Renal cortical epithelial cell (primary cell): ENCODE results near the gene TPK1. TPM values are rescaled to one million over a fixed set of nuclear protein-coding genes. Genes with fewer than 3 reads are reported as not detected.

Source experiments
- DNase-seq: peaks from one replicate; pipeline ENCODE4 v3.0.0-alpha.2; 2011; ENCODE audit warnings: low read depth
- total RNA-seq: library from RNA; depleted of rRNA; stranded (reverse); fragments of >200 nt; gene quantifications from 2 replicates; pipeline ENCODE4 v1.2.3, GENCODE V29; 2014

TPK1 gene
- total RNA-seq, 1 donor from 2014 or later: 11.0 TPM

DNA sequence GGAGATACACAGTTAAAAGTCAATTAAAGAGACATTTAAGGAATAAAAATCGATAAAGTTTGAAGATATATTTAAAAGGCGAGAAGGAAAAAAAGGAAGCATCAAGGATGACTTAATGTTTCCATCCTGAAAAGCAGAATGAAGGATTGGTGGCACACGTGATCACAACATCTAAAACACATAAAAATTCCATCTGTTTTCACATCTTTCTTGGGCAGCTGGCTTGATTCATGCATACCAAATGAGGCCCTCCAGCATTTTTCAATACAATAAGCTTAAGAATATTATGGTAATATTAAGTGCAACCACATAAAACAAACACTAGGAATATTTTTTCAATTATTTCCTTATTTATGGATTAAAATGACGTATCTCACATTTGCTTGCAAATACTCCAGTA is 112.6 kb downstream of the TPK1 start:
- no peak for DNase-seq

DNA sequence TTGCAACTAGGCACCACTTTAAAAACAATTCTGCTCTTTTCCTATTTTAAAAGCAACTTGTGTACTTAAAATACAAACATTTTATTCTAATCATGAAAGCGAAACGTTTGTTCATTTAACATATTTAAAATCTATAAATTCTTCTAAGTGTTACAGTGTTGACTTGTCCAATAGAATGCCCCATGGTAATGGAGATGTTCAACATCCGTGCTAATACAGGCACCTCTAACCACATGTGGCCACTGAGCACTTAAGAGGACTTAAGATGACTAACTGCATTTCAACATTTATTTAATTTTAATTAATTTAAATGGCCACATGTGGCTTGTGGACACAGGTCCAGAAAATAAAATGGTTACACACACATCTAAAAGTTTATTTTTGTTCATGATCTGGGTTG is 115.1 kb downstream of the TPK1 start:
- no peak for DNase-seq

DNA sequence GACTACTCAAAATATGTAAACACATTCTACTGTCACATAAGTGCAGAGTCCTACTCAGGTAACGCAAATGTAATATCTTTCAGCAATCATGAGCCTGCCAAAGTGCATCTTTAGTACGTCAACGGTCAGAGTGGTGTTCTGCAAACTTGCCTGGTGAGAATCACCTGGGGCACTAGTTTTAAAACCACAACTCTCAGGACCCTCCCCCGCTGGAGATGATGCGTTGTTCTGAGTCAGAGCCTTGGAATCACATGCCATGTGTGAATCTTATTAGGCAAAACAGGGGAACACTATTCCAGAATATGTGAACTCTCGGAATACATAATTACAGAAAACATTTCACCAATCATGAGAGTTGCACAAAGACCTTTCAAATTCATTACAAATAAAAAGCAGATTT is 115.7 kb downstream of the TPK1 start:
- DNase-seq: peak; percentile 76

DNA sequence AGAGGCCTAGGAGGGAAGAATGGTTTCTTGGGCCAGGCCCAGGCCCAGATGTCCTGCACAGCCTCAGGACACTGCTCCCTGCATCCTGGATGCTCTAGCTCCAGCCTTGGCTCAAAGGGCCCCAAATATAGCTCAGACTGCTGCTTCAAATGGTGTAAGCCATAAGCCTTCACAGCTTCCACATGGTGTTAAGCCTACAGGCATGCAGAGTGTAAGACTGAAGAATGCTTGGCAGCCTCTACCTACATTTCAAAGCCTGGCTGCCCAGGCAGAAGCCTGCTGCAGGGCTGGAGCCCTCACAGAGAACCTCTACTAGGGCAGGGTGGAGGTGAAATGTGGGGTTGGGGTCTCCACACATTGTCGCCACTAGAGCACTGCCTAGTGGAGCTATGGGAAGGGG is 118.1 kb downstream of the TPK1 start:
- no peak for DNase-seq

GRCh38 chr7:144713850-144714249 is 122.0 kb downstream of the TPK1 start:
- no peak for DNase-seq

GRCh38 chr7:144710791-144711190 is 125.1 kb downstream of the TPK1 start:
- DNase-seq: no peak

GRCh38 chr7:144709066-144709465 is 126.8 kb downstream of the TPK1 start:
- no peak for DNase-seq

- DNase-seq: no peak
These were observed 144.6 kb downstream of the TPK1 start for GRCh38 chr7:144691240-144691639.

- DNase-seq: no peak
These were observed 153.1 kb downstream of the TPK1 start for GRCh38 chr7:144682581-144683280.

GRCh38 chr7:144676492-144676891 is 159.4 kb downstream of the TPK1 start:
- no peak for DNase-seq

- no peak for DNase-seq
These were observed 161.3 kb downstream of the TPK1 start for GRCh38 chr7:144674550-144674949.

GRCh38 chr7:144672869-144673268 is 163.0 kb downstream of the TPK1 start:
- DNase-seq: no peak

- no peak for DNase-seq
These were observed 164.4 kb downstream of the TPK1 start for GRCh38 chr7:144671429-144671828.

DNA sequence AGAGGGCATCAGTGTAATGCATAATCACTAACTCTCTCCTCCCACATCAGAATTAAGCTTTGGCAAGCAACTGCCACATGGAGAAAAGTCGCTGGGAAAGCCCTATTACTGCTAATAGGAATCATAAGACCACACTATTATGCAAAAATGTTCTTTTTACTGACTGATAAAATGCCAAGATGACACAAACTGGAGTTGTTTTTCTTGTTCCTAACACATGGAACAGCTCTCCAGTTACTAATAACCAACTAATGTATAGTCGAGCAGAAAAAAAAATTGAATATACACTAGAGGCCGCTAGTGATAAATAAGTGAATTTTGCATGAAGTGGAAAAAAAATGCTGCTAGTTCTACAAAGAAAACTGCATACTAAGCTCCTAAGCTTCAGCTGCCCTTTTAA is 165.6 kb downstream of the TPK1 start:
- DNase-seq: peak; percentile 40

- DNase-seq: no peak
These were observed 167.3 kb downstream of the TPK1 start for GRCh38 chr7:144668503-144668902.

DNA sequence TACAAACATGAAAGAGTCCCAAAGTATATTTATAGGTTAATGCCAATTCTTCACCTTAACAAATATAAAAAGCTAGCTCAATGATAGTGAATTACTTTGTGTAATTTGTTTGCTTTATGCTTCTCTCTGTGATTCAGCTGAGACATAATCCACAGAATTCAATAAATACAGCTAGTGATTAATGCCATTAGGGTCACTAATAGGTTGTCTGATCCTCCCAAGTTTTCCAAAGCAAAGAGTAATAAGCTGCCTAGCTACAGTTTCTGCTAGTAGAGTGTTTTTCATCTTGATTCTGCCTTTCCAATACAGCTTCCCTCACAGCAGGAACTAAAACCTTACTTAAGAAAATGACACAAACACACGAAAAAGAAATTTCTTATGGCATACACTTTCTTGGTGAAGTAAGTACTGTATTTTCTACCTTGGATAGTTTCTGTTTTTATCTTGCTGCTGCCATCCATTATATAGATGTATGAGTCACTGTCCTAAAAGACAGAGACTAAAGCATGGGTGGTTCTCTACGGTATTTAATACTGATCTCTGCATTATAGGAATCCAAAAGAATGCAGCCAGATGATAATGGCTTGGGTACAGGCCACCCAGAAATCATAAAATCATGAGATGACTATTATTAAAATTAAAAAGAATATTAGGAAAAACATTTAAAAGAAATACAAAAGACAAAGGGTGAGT is 170.0 kb downstream of the TPK1 start:
- no peak for DNase-seq

- no peak for DNase-seq
These were observed 176.6 kb downstream of the TPK1 start for GRCh38 chr7:144659211-144659610.

- no peak for DNase-seq
These were observed 178.8 kb downstream of the TPK1 start for GRCh38 chr7:144656965-144657517.

GRCh38 chr7:144653449-144653848 is 182.4 kb downstream of the TPK1 start:
- no peak for DNase-seq

GRCh38 chr7:144650439-144650838 is 185.4 kb downstream of the TPK1 start:
- no peak for DNase-seq

- DNase-seq: no peak
These were observed 186.7 kb downstream of the TPK1 start for GRCh38 chr7:144649120-144649519.

DNA sequence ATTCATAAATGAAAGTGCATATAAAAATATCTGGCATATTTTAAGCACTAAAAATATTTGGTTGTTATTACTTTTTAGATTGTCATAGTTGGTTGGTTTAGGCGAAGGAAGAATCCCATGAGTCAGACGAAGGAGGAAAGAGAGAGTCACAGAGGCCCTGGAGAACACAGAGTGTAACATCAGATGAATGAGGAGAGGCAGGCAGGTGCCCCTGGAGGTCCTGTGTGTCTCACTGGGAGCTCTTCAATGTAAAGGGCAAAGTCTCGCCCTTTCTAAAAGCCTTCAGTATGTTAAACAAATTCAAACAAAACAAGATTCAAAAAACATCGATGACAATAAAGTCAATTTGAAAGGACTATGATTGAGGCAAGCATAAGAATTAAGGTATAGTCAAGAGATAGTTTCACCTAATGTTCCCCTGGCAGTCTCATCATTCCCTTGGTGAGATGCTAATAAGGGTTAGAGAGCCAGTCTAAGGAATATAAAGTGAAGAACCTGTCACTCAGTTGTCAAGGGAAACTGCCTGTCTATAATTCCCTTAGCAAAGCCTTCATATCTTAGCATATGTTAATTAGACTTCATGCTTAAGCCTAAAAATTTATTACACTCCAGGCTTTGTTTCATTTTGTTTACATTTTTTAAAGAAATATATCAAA is 194.3 kb downstream of the TPK1 start:
- DNase-seq: no peak

DNA sequence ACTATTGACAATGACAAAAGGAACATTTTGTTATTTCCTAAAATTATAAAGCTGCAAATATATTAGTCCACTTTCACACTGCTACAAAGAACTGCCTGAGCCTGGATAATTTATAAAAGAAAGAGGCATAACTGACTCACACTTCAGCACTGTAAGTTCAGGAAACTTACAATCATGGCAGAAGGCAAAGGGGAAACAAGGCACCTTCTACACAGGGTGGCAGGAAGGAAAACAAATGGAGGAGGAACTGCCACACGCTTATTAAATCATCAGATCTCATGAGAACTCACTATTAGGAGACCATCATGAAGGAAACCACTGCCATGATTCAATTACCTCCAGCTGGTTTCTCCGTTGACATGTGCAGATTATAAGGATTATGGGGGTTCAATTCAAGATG is 203.1 kb downstream of the TPK1 start:
- DNase-seq: no peak
